Measurements from ENCODE around the gene SERPINB1.
"Not testable (repeated sequence)": the region's sequence is repeated elsewhere in the genome, so short reads cannot be mapped to it uniquely, and the experiment has no call there.

SERPINB1 gene

GRCh38 chr6:2810092-2810671 lies 31.5 kb downstream of the SERPINB1 start:
- DNase-seq: no peak

- DNase-seq: no peak
Observed at GRCh38 chr6:2809015-2809414, 32.6 kb downstream of the SERPINB1 start.

- DNase-seq: no peak
Observed at GRCh38 chr6:2807342-2808090, 34.1 kb downstream of the SERPINB1 start.

- no peak for DNase-seq
Observed at GRCh38 chr6:2806644-2807043, 35.0 kb downstream of the SERPINB1 start.

- DNase-seq: no peak
Observed at GRCh38 chr6:2805031-2805430, 36.6 kb downstream of the SERPINB1 start.

- DNase-seq: no peak
Observed at GRCh38 chr6:2804516-2804915, 37.1 kb downstream of the SERPINB1 start.

GRCh38 chr6:2803731-2804429 lies 37.8 kb downstream of the SERPINB1 start:
- no peak for DNase-seq

- no peak for DNase-seq
Observed at GRCh38 chr6:2802521-2803060, 39.1 kb downstream of the SERPINB1 start.

- DNase-seq: not testable (repeated sequence)
Observed at GRCh38 chr6:2801687-2802086, 40.0 kb downstream of the SERPINB1 start.

- no peak for DNase-seq
Observed at GRCh38 chr6:2800552-2801316, 40.9 kb downstream of the SERPINB1 start.

GRCh38 chr6:2799936-2800527 lies 41.6 kb downstream of the SERPINB1 start:
- DNase-seq: no peak

GRCh38 chr6:2798586-2799134 lies 43.0 kb downstream of the SERPINB1 start:
- DNase-seq: no peak

- DNase-seq: no peak
Observed at GRCh38 chr6:2797564-2798031, 44.1 kb downstream of the SERPINB1 start.

- no peak for DNase-seq
Observed at GRCh38 chr6:2796861-2797260, 44.8 kb downstream of the SERPINB1 start.

- no peak for DNase-seq
Observed at GRCh38 chr6:2795956-2796355, 45.7 kb downstream of the SERPINB1 start.

- DNase-seq: no peak
Observed at GRCh38 chr6:2795162-2795561, 46.5 kb downstream of the SERPINB1 start.

- DNase-seq: no peak
Observed at GRCh38 chr6:2794171-2794730, 47.4 kb downstream of the SERPINB1 start.

GRCh38 chr6:2793534-2794151 lies 48.0 kb downstream of the SERPINB1 start:
- DNase-seq: no peak

GRCh38 chr6:2792330-2793110 lies 49.1 kb downstream of the SERPINB1 start:
- DNase-seq: no peak

GRCh38 chr6:2791450-2791974 lies 50.2 kb downstream of the SERPINB1 start:
- no peak for DNase-seq
